Stomach (tissue), 4 donors: ENCODE measurements around the gene EXOC4.

Experiments
- POLR2A ChIP-seq, 4 donors: fragments of 450-650 bp; IDR thresholded peaks; one replicate each; pipeline ENCODE4 v1.6.1; 2016; ENCODE audit warnings: antibody characterized with exemption in 4 of 4, control low read depth in 2 of 4, mild to moderate bottlenecking in 1 of 4, moderate library complexity in 1 of 4
- POLR2AphosphoS5 ChIP-seq, 3 donors: sonication (generic); formaldehyde crosslinking; IDR thresholded peaks; one replicate each; pipeline ENCODE4 v1.6.1; 2016; ENCODE audit warnings: antibody characterized with exemption in 3 of 3
- TF ChIP-seq, protein P1 (sequence below), 7 experiments: fragments of 450-650 bp in 4 of 7; fragments of 200-600 bp in 3 of 7; sonication (generic) in 3 of 7; IDR thresholded peaks; one replicate each; pipeline ENCODE4 v1.5.1; 2016 to 2019; ENCODE audit warnings: antibody characterized with exemption in 7 of 7, control low read depth in 2 of 7, mild to moderate bottlenecking in 1 of 7

DNA sequence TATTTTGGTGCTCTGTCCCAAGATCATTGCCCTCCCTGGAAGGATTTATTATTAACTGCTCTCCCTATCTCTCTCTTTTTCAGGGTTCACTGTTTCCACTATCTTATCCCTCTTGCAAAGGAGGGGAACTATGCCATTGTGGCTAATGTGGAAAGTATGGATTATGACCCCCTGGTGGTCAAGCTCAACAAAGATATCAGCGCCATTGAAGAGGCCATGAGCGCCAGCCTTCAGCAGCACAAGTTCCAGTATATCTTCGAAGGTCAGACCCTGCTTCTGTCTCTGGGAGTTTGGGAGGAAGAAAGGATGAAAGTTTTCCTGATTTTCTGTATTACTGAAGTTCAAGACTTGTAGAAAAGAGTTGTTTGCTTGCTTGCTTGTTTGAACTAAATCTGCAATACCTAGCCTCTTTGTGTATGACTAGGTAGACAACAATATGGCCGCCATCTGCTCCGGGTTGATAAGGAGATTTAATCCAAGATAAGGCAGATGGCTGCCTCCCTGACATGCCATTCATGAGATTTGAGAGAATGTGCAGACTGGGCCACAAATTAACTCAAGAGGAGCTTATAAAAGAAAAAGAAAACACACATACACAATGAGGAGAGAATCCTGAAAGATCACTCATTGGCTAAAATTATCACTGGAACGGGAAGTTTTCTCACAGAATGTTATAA, 752.1 kb downstream of the EXOC4 start:
- TF ChIP-seq POLR2A (IDR thresholded peaks at IDR 0.05) (no peak), POLR2AphosphoS5 (IDR thresholded peaks at IDR 0.05) (no peak)
- TF ChIP-seq, protein P1, sequence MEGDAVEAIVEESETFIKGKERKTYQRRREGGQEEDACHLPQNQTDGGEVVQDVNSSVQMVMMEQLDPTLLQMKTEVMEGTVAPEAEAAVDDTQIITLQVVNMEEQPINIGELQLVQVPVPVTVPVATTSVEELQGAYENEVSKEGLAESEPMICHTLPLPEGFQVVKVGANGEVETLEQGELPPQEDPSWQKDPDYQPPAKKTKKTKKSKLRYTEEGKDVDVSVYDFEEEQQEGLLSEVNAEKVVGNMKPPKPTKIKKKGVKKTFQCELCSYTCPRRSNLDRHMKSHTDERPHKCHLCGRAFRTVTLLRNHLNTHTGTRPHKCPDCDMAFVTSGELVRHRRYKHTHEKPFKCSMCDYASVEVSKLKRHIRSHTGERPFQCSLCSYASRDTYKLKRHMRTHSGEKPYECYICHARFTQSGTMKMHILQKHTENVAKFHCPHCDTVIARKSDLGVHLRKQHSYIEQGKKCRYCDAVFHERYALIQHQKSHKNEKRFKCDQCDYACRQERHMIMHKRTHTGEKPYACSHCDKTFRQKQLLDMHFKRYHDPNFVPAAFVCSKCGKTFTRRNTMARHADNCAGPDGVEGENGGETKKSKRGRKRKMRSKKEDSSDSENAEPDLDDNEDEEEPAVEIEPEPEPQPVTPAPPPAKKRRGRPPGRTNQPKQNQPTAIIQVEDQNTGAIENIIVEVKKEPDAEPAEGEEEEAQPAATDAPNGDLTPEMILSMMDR (IDR thresholded peaks at IDR 0.05): no peak
